ENCODE data around the gene ALG3. TPM values are rescaled to one million over a fixed set of nuclear protein-coding genes. Genes with fewer than 3 reads are reported as not detected.

ALG3 gene
- total RNA-seq, 1 donor from 2014 or later = 34.1 TPM

- no peak for DNase-seq (ENCODE audit: low spot score)
Observed at GRCh38 chr3:184198509-184198908, 50.3 kb downstream of the ALG3 start.

DNA sequence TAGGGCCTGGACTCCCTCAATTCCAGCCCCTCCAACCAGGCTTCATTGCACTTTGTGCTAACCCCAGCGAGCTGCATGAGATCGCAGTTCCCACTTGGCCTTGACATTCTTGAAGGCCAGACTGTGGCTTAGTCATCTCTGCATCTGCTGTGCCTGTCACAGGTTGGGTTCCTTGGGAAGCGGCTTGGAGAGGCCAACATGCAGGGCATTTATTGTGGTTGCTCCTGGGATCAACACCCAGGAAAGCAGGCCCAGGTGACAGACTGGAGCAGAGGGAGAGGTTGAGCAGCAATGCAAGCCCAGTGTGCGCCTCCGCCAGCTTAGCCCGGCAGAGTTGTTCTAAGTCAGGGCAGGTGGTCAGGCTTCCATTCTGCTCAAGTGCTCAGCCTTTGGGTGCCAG is 52.2 kb downstream of the ALG3 start:
- DNase-seq (ENCODE audit: low spot score) = no peak

- no peak for DNase-seq (ENCODE audit: low spot score)
Observed at GRCh38 chr3:184193991-184194539, 54.7 kb downstream of the ALG3 start.

GRCh38 chr3:184192889-184193288 is 55.9 kb downstream of the ALG3 start:
- DNase-seq (ENCODE audit: low spot score) = no peak

Small RNA genes lying within 50 kb of the gene (microRNA-seq; reads per million reads assigned to microRNA genes)
- gene MIR1224 (ENCODE audit: borderline number of aligned reads) = not detected

Other genes with a start within 250 kb of the ALG3 start
- gene ABCC5, start 231.1 kb downstream of the ALG3 start, total RNA-seq = 24.2 TPM
- gene HTR3D, start 217.2 kb downstream of the ALG3 start, total RNA-seq = not detected
- gene HTR3C, start 195.9 kb downstream of the ALG3 start, total RNA-seq = not detected
- not detected for gene HTR3E, start 151.9 kb downstream of the ALG3 start, total RNA-seq
- gene EIF2B5, start 113.6 kb downstream of the ALG3 start, total RNA-seq = 38.9 TPM
- gene DVL3, start 93.6 kb downstream of the ALG3 start, total RNA-seq = 68.1 TPM
- gene AP2M1, start 74.1 kb downstream of the ALG3 start, total RNA-seq = 389 TPM
- 81.1 TPM for gene ABCF3, start 62.8 kb downstream of the ALG3 start, total RNA-seq
- gene VWA5B2, start 19.4 kb downstream of the ALG3 start, total RNA-seq = not detected
- gene EEF1AKMT4, start 710 bp upstream of the ALG3 start, total RNA-seq = 4.0 TPM
- not detected for gene CAMK2N2, start 12.6 kb upstream of the ALG3 start, total RNA-seq
- gene ECE2, start 27.1 kb upstream of the ALG3 start, total RNA-seq = not detected
- gene PSMD2, start 50.3 kb upstream of the ALG3 start, total RNA-seq = 211 TPM
- 361 TPM for gene EIF4G1, start 65.6 kb upstream of the ALG3 start, total RNA-seq
- 24.4 TPM for gene FAM131A, start 88.6 kb upstream of the ALG3 start, total RNA-seq
- gene CLCN2, start 112.6 kb upstream of the ALG3 start, total RNA-seq = 3.8 TPM
- 51.7 TPM for gene POLR2H, start 112.7 kb upstream of the ALG3 start, total RNA-seq
- gene THPO, start 129.2 kb upstream of the ALG3 start, total RNA-seq = 1.1 TPM
- gene CHRD, start 131.1 kb upstream of the ALG3 start, total RNA-seq = 11.3 TPM